ENCODE data around the gene BGLAP. TPM values are rescaled to one million over a fixed set of nuclear protein-coding genes. Genes with fewer than 3 reads are reported as not detected.

Gene BGLAP
- polyA plus RNA-seq, 1 experiment, result 0.12 TPM

DNA sequence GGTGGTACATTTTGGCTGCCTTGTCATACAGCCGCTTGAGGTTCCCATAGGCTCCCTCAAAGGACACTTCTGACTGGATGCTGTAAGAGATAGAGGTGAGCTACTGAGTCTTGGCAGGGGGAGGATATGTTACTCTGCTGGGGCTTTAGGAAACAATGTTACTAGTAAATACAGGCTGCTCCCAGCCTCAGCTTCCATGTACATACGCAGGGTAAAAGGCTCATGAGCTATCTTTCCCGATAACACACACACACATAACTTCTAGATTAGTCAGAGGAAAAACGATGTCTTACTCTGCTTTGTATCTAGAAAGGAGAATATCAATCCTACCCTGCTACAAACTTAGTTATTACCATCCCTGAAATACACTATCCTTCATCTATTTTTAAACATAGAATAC lies 26.4 kb downstream of the BGLAP start:
- ChIA-PET CTCF (interaction anchor here (0.9 kb wide), 1 partner anchor 8 kb away, joined by 5 read pairs; no protein-coding TSS in a partner anchor), POLR2A (interaction anchor here (1.0 kb wide), 1 partner anchor 14 kb away, joined by 5 read pairs; the partner anchor contains the start of gene SMG5)
- Histone ChIP-seq H3K9me3 (ENCODE audit: control insufficient read depth, insufficient read depth, low read length) (no peaks in the 10 kb centered on the region), H3K27me3 (ENCODE audit: control insufficient read depth, insufficient read depth, low read length) (no peaks in the 10 kb centered on the region), H3K4me3 (ENCODE audit: low read depth, low read length) (no peak overlapping the region), H3K27ac (ENCODE audit: low read depth, low read length) (no peak overlapping the region)
- no peak for TF ChIP-seq CTCF (IDR thresholded peaks at IDR 0.05; ENCODE audit: low read depth, low read length)
- no peak for DNase-seq (ENCODE audit: low read depth, low spot score)

DNA sequence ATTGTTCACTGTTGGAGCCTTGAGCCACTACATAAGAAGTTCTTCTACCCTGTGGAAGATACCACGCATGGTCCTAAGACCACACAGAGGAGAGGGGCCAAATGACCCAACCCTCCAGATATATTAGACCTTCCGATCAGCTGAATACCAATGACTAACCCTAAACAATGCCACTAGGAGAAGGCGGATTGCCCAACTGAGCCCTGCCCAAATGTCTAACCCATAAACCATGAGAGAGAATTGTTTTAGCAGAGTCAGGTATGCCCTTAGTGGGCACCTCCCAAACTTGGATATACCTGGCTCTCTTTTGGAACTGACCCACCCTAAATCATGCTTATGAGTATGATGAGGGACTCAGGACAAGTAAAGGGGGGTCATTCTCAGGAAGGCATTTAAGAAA lies 28.3 kb downstream of the BGLAP start:
- H3K9me3 ChIP-seq (ENCODE audit: control insufficient read depth, insufficient read depth, low read length), result no peaks in the 10 kb centered on the region
- H3K27me3 ChIP-seq (ENCODE audit: control insufficient read depth, insufficient read depth, low read length), result no peaks in the 10 kb centered on the region
- no peak overlapping the region for H3K4me3 ChIP-seq (ENCODE audit: low read depth, low read length)
- no peak for TF ChIP-seq CTCF (IDR thresholded peaks at IDR 0.05; ENCODE audit: low read depth, low read length)
- POLR2A ChIA-PET, result no interaction called here
- H3K27ac ChIP-seq (ENCODE audit: low read depth, low read length), result no peak overlapping the region
- DNase-seq (ENCODE audit: low read depth, low spot score), result no peak
- CTCF ChIA-PET, result interaction anchor here (1.0 kb wide), 1 partner anchor 174 kb away, joined by 4 read pairs; no protein-coding TSS in a partner anchor

DNA sequence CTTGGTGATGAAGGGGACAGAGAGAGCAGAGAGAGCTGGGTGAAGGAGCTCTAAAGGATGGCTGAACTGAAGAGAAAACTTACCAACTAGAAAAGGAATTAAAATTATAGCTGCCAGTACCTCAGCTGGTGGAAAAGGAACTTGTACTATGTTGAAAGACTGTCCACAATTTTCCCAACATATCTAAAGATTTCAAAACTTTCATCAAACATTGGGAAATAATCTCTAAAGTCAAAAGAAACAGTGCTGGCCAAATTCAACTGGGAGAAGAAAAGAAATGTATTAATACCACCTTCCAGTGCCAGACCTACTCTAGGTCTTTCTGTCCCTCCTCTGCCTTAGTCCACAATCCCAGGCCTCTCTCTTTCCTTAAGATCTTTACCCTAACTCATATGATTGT lies 34.5 kb downstream of the BGLAP start:
- CTCF ChIA-PET, result interaction anchor here (1.0 to 1.6 kb wide), 2 partner anchors 42 to 43 kb away, joined by 4 to 5 read pairs; no protein-coding TSS in a partner anchor
- TF ChIP-seq CTCF (IDR thresholded peaks at IDR 0.05; ENCODE audit: low read depth, low read length), result no peak
- no peak overlapping the region for H3K4me3 ChIP-seq (ENCODE audit: low read depth, low read length)
- no peaks in the 10 kb centered on the region for H3K27me3 ChIP-seq (ENCODE audit: control insufficient read depth, insufficient read depth, low read length)
- POLR2A ChIA-PET, result interaction anchor here (0.7 kb wide), 1 partner anchor 225 kb away, joined by 5 read pairs; no protein-coding TSS in a partner anchor
- no peak for DNase-seq (ENCODE audit: low read depth, low spot score)
- no peak overlapping the region for H3K27ac ChIP-seq (ENCODE audit: low read depth, low read length)
- H3K9me3 ChIP-seq (ENCODE audit: control insufficient read depth, insufficient read depth, low read length), result no peaks in the 10 kb centered on the region

DNA sequence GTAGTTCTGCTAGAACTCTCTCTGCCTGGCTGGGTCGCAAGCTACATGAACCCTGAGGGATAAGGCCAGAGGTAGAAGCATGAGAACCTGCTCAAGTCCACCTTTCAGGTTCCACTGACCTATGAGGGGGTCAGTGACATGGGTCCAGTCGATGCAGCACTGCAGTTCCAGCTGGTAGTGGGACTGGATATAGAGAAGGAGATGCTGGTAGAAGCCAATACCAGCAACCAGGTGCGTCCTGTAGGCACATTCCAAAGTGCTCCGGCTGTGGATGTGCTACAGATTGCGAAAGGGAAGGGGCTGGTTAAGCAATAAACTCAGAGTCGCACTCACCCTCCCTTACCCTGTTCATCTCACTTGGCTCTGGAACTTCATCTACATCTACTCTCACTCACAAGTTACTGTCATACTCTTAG lies 35.0 kb downstream of the BGLAP start:
- H3K4me3 ChIP-seq (ENCODE audit: low read depth, low read length), result no peak overlapping the region
- CTCF ChIA-PET, result interaction anchor here (0.7 to 1.0 kb wide), 2 partner anchors 42 to 109 kb away, joined by 4 read pairs; no protein-coding TSS in a partner anchor

More for the DNA sequence above, 35.0 kb downstream of the BGLAP start:
- POLR2A ChIA-PET, result interaction anchor here (0.7 kb wide), 1 partner anchor 225 kb away, joined by 5 read pairs; no protein-coding TSS in a partner anchor
- no peak for DNase-seq (ENCODE audit: low read depth, low spot score)
- no peak overlapping the region for H3K27ac ChIP-seq (ENCODE audit: low read depth, low read length)
- TF ChIP-seq CTCF (IDR thresholded peaks at IDR 0.05; ENCODE audit: low read depth, low read length), result no peak
- no peaks in the 10 kb centered on the region for H3K27me3 ChIP-seq (ENCODE audit: control insufficient read depth, insufficient read depth, low read length)
- no peaks in the 10 kb centered on the region for H3K9me3 ChIP-seq (ENCODE audit: control insufficient read depth, insufficient read depth, low read length)

Data from AG04450 (cell line).